HG03103 (cell line): ENCODE measurements around the gene ATRIP.

Source experiments
- ATAC-seq: cut with Tn5 transposase; IDR thresholded peaks from one replicate; pipeline ENCODE4 v1.9.1; 2021; ENCODE audit warnings: low read depth; ENCODE audit not compliant: unreplicated experiment

Gene ATRIP

GRCh38 chr3:48422681-48423080, 23.9 kb upstream of the ATRIP start:
- no peak for ATAC-seq

- no peak for ATAC-seq
Measured at GRCh38 chr3:48423241-48423882, 23.2 kb upstream of the ATRIP start.

GRCh38 chr3:48423883-48424695, 22.4 kb upstream of the ATRIP start:
- ATAC-seq, result no peak

GRCh38 chr3:48425281-48425812, 21.2 kb upstream of the ATRIP start:
- no peak for ATAC-seq

GRCh38 chr3:48426401-48426909, 20.1 kb upstream of the ATRIP start:
- no peak for ATAC-seq

GRCh38 chr3:48426944-48427629, 19.4 kb upstream of the ATRIP start:
- no peak for ATAC-seq

GRCh38 chr3:48427630-48427962, 18.9 kb upstream of the ATRIP start:
- no peak for ATAC-seq

- ATAC-seq, result no peak
Measured at GRCh38 chr3:48428088-48428571, 18.4 kb upstream of the ATRIP start.

GRCh38 chr3:48428572-48429316, 17.8 kb upstream of the ATRIP start:
- no peak for ATAC-seq

- ATAC-seq, result no peak
Measured at GRCh38 chr3:48429317-48429959, 17.1 kb upstream of the ATRIP start.

- no peak for ATAC-seq
Measured at GRCh38 chr3:48429960-48430707, 16.4 kb upstream of the ATRIP start, which contains the start of gene PLXNB1. PLXNB1 (minus strand) TSS chr3:48430086; CDS start chr3:48424611, 5,475 bp downstream.

- no peak for ATAC-seq
Measured at GRCh38 chr3:48430708-48431101, 15.8 kb upstream of the ATRIP start.

GRCh38 chr3:48431224-48432029, 15.1 kb upstream of the ATRIP start:
- ATAC-seq, result no peak

GRCh38 chr3:48432411-48433371, 13.8 kb upstream of the ATRIP start:
- ATAC-seq, result no peak

- ATAC-seq, result no peak
Measured at GRCh38 chr3:48433472-48434118, 12.9 kb upstream of the ATRIP start.

GRCh38 chr3:48434591-48435222, 11.8 kb upstream of the ATRIP start:
- no peak for ATAC-seq
